GM23338 (cell line): Measurements from ENCODE around the gene L3MBTL4. TPM values are rescaled to one million over a fixed set of nuclear protein-coding genes. Genes with fewer than 3 reads are reported as not detected.

Experiments
- ATAC-seq: fragments of 200-7000 bp; cut with Tn5 transposase; 3 replicates; pipeline ENCODE4 v1.9.1; 2020
- DNase-seq: peaks from one replicate; pipeline ENCODE4 v3.0.0-alpha.2; 2015; ENCODE audit warnings: low spot score
- H2AFZ ChIP-seq: fragments of 200-600 bp; sonication (generic); 2 replicates; pipeline ENCODE4 v1.8.0; 2016; ENCODE audit warnings: antibody characterized with exemption, mild to moderate bottlenecking, moderate library complexity
- H3F3A ChIP-seq: fragments of 200-600 bp; sonication (generic); replicated peaks from 2 replicates; pipeline ENCODE4 v1.8.0; 2017; ENCODE audit warnings: antibody characterized with exemption, mixed run types, low read depth
- H3K27ac ChIP-seq: fragments of 200-600 bp; sonication (generic); 2 replicates; pipeline ENCODE4 v1.6.1; 2016; ENCODE audit warnings: low read depth
- H3K27me3 ChIP-seq: fragments of 200-600 bp; sonication (generic); 2 replicates; pipeline ENCODE4 v1.8.0; 2016; ENCODE audit warnings: mild to moderate bottlenecking, mixed run types, moderate library complexity; ENCODE audit not compliant: insufficient read depth
- H3K36me3 ChIP-seq: fragments of 200-600 bp; sonication (generic); 2 replicates; pipeline ENCODE4 v1.8.0; 2016; ENCODE audit warnings: mild to moderate bottlenecking; ENCODE audit not compliant: insufficient read depth
- H3K4me1 ChIP-seq: fragments of 200-600 bp; sonication (generic); 2 replicates; pipeline ENCODE4 v1.8.0; 2016; ENCODE audit warnings: mild to moderate bottlenecking, moderate library complexity; ENCODE audit not compliant: insufficient read depth
- H3K4me2 ChIP-seq: fragments of 200-600 bp; sonication (generic); 2 replicates; pipeline ENCODE4 v1.7.1; 2017; ENCODE audit warnings: mixed run types
- H3K4me3 ChIP-seq: fragments of 200-600 bp; sonication (generic); 2 replicates; pipeline ENCODE4 v1.6.1; 2016; ENCODE audit warnings: mixed run types
- H3K79me2 ChIP-seq: fragments of 200-600 bp; sonication (generic); replicated peaks from 2 replicates; pipeline ENCODE4 v1.8.0; 2017; ENCODE audit warnings: mild to moderate bottlenecking; ENCODE audit not compliant: insufficient read depth
- H3K9me2 ChIP-seq: fragments of 200-600 bp; sonication (generic); 2 replicates; pipeline ENCODE4 v1.8.0; 2017; ENCODE audit not compliant: insufficient read depth
- H4K20me1 ChIP-seq: fragments of 200-600 bp; sonication (generic); replicated peaks from 2 replicates; pipeline ENCODE4 v1.8.0; 2017; ENCODE audit warnings: mild to moderate bottlenecking; ENCODE audit not compliant: insufficient read depth
- H3K27ac Mint-ChIP-seq: 2 replicates; pipeline ENCODE4 v1.8.0; 2020; ENCODE audit warnings: inconsistent platforms, mild to moderate bottlenecking, moderate library complexity, mixed read lengths
- H3K27me3 Mint-ChIP-seq: 3 replicates; pipeline ENCODE4 v1.8.0; 2022; ENCODE audit warnings: low read depth, mild to moderate bottlenecking, moderate library complexity, mixed read lengths, inconsistent platforms; ENCODE audit not compliant: insufficient read depth, poor library complexity
- H3K36me3 Mint-ChIP-seq: 3 replicates; pipeline ENCODE4 v1.8.0; 2021; ENCODE audit warnings: low read depth, mild to moderate bottlenecking, inconsistent platforms, moderate library complexity, mixed read lengths
- H3K4me1 Mint-ChIP-seq: 3 replicates; pipeline ENCODE4 v1.8.0; 2020; ENCODE audit warnings: mild to moderate bottlenecking, inconsistent platforms, mixed read lengths
- H3K4me3 Mint-ChIP-seq: 3 replicates; pipeline ENCODE4 v1.8.0; 2021; ENCODE audit warnings: moderate library complexity, mild to moderate bottlenecking, inconsistent platforms, mixed read lengths
- H3K9me3 Mint-ChIP-seq: 3 replicates; pipeline ENCODE4 v1.8.0; 2020; ENCODE audit warnings: moderate library complexity, mild to moderate bottlenecking, inconsistent platforms, mixed read lengths
- CREB1 ChIP-seq: fragments of 250-450 bp; sonication (Bioruptor Pico); IDR thresholded peaks from 2 replicates; pipeline ENCODE4 v1.5.0; 2020; ENCODE audit warnings: low read depth, mild to moderate bottlenecking, moderate library complexity
- EZH2 ChIP-seq: fragments of 200-600 bp; sonication (generic); IDR thresholded peaks from one replicate; pipeline ENCODE4 v1.8.0; 2017; ENCODE audit warnings: antibody characterized with exemption, mild to moderate bottlenecking, low read depth; ENCODE audit not compliant: unreplicated experiment
- EZH2phosphoT487 ChIP-seq: fragments of 200-600 bp; sonication (generic); IDR thresholded peaks from one replicate; pipeline ENCODE4 v1.8.1; 2018; ENCODE audit warnings: antibody characterized with exemption; ENCODE audit not compliant: unreplicated experiment
- JUNB ChIP-seq: IDR thresholded peaks from one replicate; pipeline ENCODE4 v1.6.1; 2016; ENCODE audit warnings: antibody characterized with exemption; ENCODE audit not compliant: unreplicated experiment
- NANOG ChIP-seq: IDR thresholded peaks from 2 replicates; pipeline ENCODE4 v1.6.1; 2016; ENCODE audit warnings: antibody characterized with exemption, borderline replicate concordance
- POLR2AphosphoS5 ChIP-seq: IDR thresholded peaks from 2 replicates; pipeline ENCODE4 v1.6.1; 2016; ENCODE audit warnings: antibody characterized with exemption, low read depth
- STAT1 ChIP-seq: IDR thresholded peaks from one replicate; pipeline ENCODE4 v1.6.1; 2016; ENCODE audit warnings: antibody characterized with exemption; ENCODE audit not compliant: unreplicated experiment
- ZNF114 ChIP-seq: fragments of 250-450 bp; sonication (Bioruptor Pico); IDR thresholded peaks from 2 replicates; pipeline ENCODE4 v1.5.0; 2020; ENCODE audit warnings: mild to moderate bottlenecking, moderate library complexity
- ZNF331 ChIP-seq: fragments of 250-450 bp; sonication (Bioruptor Pico); IDR thresholded peaks from 2 replicates; pipeline ENCODE4 v1.5.0; 2020; ENCODE audit warnings: low read depth, mild to moderate bottlenecking, moderate library complexity
- polyA plus RNA-seq: library from polyadenylated mRNA; unstranded; fragments of >200 nt; fragmentation: Nextera tagmentation; extraction: Ambion mirVana; gene quantifications from 2 replicates; pipeline ENCODE4 v1.2.1, GENCODE V29; 2016
- total RNA-seq: library from RNA; depleted of rRNA; stranded (reverse); fragments of >200 nt; shearing (Covaris generic); gene quantifications from 2 replicates; pipeline ENCODE4 v1.2.3, GENCODE V29; 2014
- TF ChIP-seq, protein P1 (sequence below), 2 experiments: fragments of 200-600 bp in 1 of 2; sonication (generic) in 1 of 2; conservative IDR thresholded peaks; 2 replicates each; pipeline versions ENCODE4 v1.5.1 to v1.6.1; 2016 to 2017; ENCODE audit warnings: antibody characterized with exemption in 2 of 2, low read depth in 2 of 2, mild to moderate bottlenecking in 2 of 2, moderate library complexity in 1 of 2
- TF ChIP-seq, protein P2 (sequence below): IDR thresholded peaks from 2 replicates; pipeline ENCODE4 v1.6.1; 2016; ENCODE audit warnings: antibody characterized with exemption
- TF ChIP-seq, protein P3 (sequence below): IDR thresholded peaks from one replicate; pipeline ENCODE4 v1.6.1; 2018; ENCODE audit warnings: antibody characterized with exemption; ENCODE audit not compliant: unreplicated experiment

Gene L3MBTL4
- total and polyA plus RNA-seq, 2 experiments from 2014 or later, result 0.48 to 2.8 TPM

DNA sequence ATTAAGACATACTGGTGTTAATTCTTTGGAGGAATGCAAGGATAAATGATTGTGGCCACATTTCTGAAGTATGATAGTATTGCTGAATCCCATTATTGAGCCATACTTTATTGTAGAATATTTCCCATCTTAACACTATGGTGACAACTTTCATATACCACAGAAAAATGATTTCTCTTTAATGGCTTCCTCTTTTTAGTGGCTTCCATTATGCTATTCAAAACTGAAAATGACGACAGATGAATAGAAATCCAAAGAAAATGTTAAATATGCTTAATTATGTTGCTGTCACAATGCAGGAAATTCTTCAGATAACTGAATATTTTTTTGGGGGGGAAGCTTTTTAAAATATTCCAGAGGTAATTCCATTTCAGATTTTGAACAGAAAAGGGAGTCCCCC lies 430.5 kb downstream of the L3MBTL4 start (continued):
- TF ChIP-seq, protein P1, sequence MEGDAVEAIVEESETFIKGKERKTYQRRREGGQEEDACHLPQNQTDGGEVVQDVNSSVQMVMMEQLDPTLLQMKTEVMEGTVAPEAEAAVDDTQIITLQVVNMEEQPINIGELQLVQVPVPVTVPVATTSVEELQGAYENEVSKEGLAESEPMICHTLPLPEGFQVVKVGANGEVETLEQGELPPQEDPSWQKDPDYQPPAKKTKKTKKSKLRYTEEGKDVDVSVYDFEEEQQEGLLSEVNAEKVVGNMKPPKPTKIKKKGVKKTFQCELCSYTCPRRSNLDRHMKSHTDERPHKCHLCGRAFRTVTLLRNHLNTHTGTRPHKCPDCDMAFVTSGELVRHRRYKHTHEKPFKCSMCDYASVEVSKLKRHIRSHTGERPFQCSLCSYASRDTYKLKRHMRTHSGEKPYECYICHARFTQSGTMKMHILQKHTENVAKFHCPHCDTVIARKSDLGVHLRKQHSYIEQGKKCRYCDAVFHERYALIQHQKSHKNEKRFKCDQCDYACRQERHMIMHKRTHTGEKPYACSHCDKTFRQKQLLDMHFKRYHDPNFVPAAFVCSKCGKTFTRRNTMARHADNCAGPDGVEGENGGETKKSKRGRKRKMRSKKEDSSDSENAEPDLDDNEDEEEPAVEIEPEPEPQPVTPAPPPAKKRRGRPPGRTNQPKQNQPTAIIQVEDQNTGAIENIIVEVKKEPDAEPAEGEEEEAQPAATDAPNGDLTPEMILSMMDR (conservative IDR thresholded peaks at IDR 0.05; ENCODE audit: low read depth in 2 of 2), result no peak
- no peak for TF ChIP-seq JUNB

DNA sequence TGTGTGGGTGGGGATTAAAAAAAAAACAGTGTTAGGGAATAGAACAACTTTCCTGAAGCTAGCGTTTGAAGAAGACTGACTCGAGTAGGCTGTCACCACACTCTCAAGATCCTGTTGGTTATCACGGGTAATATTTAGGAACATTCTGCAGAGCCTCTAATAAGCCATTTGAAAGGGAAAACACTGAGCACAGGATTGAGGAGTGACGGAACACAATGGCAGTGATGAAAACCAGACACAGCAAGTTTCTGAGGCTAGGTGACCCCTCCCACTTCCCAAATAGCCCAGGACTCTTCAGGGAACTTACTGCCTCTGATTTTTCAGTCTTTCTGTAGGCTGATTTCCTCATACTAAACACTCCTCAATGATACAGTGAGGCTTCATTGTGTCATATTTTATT lies 431.2 kb downstream of the L3MBTL4 start:
- Mint-ChIP-seq H3K36me3 (no peaks in the 10 kb centered on the region; the same call in 2 of the 3 replicates), H3K9me3 (no peaks in the 10 kb centered on the region), H3K27me3 (peaks cover 8% of the 10 kb centered on the region), H3K4me1 (peaks cover 30% of the 10 kb centered on the region), H3K27ac (no peak overlapping the region; the same call in 1 of the 2 replicates), H3K4me3 (no peak overlapping the region)
- H3K4me2 ChIP-seq, result no peak overlapping the region
- no peaks in the 10 kb centered on the region for H3K27me3 ChIP-seq
- H4K20me1 ChIP-seq, result no peaks in the 10 kb centered on the region
- no peak for DNase-seq
- no peaks in the 10 kb centered on the region for H3K9me2 ChIP-seq
- no peak; the same call in 2 of the 3 replicates for ATAC-seq
- no peaks in the 10 kb centered on the region for H3K4me1 ChIP-seq
- no peak overlapping the region for H3K4me3 ChIP-seq
- no peaks in the 10 kb centered on the region for H3K79me2 ChIP-seq
- no peaks in the 10 kb centered on the region for H3K36me3 ChIP-seq
- no peak overlapping the region for H3K27ac ChIP-seq
- no peak overlapping the region for H2AFZ ChIP-seq
- no peaks in the 10 kb centered on the region for H3F3A ChIP-seq
- TF ChIP-seq STAT1 (no peak), POLR2AphosphoS5 (no peak), EZH2 (no peak), ZNF114 (CRISPR knock-in tag) (no peak), JUNB (no peak), CREB1 (CRISPR knock-in tag) (no peak), ZNF331 (CRISPR knock-in tag) (no peak), EZH2phosphoT487 (no peak), NANOG (no peak)
- TF ChIP-seq, protein P2, sequence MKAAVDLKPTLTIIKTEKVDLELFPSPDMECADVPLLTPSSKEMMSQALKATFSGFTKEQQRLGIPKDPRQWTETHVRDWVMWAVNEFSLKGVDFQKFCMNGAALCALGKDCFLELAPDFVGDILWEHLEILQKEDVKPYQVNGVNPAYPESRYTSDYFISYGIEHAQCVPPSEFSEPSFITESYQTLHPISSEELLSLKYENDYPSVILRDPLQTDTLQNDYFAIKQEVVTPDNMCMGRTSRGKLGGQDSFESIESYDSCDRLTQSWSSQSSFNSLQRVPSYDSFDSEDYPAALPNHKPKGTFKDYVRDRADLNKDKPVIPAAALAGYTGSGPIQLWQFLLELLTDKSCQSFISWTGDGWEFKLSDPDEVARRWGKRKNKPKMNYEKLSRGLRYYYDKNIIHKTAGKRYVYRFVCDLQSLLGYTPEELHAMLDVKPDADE, result no peak
- TF ChIP-seq, protein P1 (conservative IDR thresholded peaks at IDR 0.05; ENCODE audit: low read depth in 2 of 2), result no peak
- TF ChIP-seq, protein P3, sequence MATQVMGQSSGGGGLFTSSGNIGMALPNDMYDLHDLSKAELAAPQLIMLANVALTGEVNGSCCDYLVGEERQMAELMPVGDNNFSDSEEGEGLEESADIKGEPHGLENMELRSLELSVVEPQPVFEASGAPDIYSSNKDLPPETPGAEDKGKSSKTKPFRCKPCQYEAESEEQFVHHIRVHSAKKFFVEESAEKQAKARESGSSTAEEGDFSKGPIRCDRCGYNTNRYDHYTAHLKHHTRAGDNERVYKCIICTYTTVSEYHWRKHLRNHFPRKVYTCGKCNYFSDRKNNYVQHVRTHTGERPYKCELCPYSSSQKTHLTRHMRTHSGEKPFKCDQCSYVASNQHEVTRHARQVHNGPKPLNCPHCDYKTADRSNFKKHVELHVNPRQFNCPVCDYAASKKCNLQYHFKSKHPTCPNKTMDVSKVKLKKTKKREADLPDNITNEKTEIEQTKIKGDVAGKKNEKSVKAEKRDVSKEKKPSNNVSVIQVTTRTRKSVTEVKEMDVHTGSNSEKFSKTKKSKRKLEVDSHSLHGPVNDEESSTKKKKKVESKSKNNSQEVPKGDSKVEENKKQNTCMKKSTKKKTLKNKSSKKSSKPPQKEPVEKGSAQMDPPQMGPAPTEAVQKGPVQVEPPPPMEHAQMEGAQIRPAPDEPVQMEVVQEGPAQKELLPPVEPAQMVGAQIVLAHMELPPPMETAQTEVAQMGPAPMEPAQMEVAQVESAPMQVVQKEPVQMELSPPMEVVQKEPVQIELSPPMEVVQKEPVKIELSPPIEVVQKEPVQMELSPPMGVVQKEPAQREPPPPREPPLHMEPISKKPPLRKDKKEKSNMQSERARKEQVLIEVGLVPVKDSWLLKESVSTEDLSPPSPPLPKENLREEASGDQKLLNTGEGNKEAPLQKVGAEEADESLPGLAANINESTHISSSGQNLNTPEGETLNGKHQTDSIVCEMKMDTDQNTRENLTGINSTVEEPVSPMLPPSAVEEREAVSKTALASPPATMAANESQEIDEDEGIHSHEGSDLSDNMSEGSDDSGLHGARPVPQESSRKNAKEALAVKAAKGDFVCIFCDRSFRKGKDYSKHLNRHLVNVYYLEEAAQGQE, result no peak
